Fibroblast of gingiva (primary cell): ENCODE results near the gene ZNF598.
"Not testable (repeated sequence)": the region's sequence is repeated elsewhere in the genome, so short reads cannot be mapped to it uniquely, and the experiment has no call there.

Source experiments
- DNase-seq: peaks from one replicate; pipeline ENCODE4 v3.0.0-alpha.2; 2011; ENCODE audit warnings: low read depth

ZNF598 gene

GRCh38 chr16:1975432-1976215 is 34.0 kb downstream of the ZNF598 start:
- DNase-seq, result no peak

- no peak for DNase-seq
Observed at GRCh38 chr16:1974157-1975070, 35.2 kb downstream of the ZNF598 start.

GRCh38 chr16:1973461-1974156 is 36.0 kb downstream of the ZNF598 start:
- no peak for DNase-seq

- no peak for DNase-seq
Observed at GRCh38 chr16:1972490-1972877, 37.1 kb downstream of the ZNF598 start.

GRCh38 chr16:1971796-1972489 is 37.7 kb downstream of the ZNF598 start, which contains the start of gene TBL3:
TBL3 (plus strand) TSS chr16:1972053; CDS start chr16:1972165, 112 bp downstream.
- DNase-seq, result peak; percentile 93

GRCh38 chr16:1968146-1968953 is 41.3 kb downstream of the ZNF598 start:
- DNase-seq, result no peak

GRCh38 chr16:1966460-1966859 is 43.2 kb downstream of the ZNF598 start, which contains the start of gene RNF151:
RNF151 (plus strand) TSS chr16:1966856; CDS start chr16:1966882, 26 bp downstream.
- DNase-seq, result no peak

GRCh38 chr16:1965396-1966001 is 44.1 kb downstream of the ZNF598 start:
- DNase-seq, result no peak

- peak; percentile 98 for DNase-seq
Observed at GRCh38 chr16:1964506-1965395, 44.9 kb downstream of the ZNF598 start, which contains the start of gene RPS2. RPS2 (minus strand) TSS chr16:1964826; CDS start chr16:1964625, 201 bp downstream.

GRCh38 chr16:1963806-1964505 is 45.7 kb downstream of the ZNF598 start:
- no peak for DNase-seq

- not testable (repeated sequence) for DNase-seq
Observed at GRCh38 chr16:1962161-1963153, 47.2 kb downstream of the ZNF598 start.

GRCh38 chr16:1961651-1962067 is 48.0 kb downstream of the ZNF598 start:
- DNase-seq, result no peak

- DNase-seq, result peak; percentile 32
Observed at GRCh38 chr16:1960665-1961630, 48.7 kb downstream of the ZNF598 start.

- peak; percentile 89 for DNase-seq
Observed at GRCh38 chr16:1959269-1960039, 50.2 kb downstream of the ZNF598 start, which contains the start of gene NDUFB10. NDUFB10 (plus strand) TSS chr16:1959538; CDS start chr16:1959625, 87 bp downstream.

- no peak for DNase-seq
Observed at GRCh38 chr16:1958715-1959268, 50.8 kb downstream of the ZNF598 start.
